HG03342 (cell line): Measurements from ENCODE around the gene PWWP2B.
"Not testable (repeated sequence)": the region's sequence is repeated elsewhere in the genome, so short reads cannot be mapped to it uniquely, and the experiment has no call there.

Experiments used
- ATAC-seq: cut with Tn5 transposase; IDR thresholded peaks from one replicate; pipeline ENCODE4 v1.9.1; 2021; ENCODE audit warnings: mild to moderate bottlenecking, moderate library complexity; ENCODE audit not compliant: unreplicated experiment

Gene PWWP2B

DNA sequence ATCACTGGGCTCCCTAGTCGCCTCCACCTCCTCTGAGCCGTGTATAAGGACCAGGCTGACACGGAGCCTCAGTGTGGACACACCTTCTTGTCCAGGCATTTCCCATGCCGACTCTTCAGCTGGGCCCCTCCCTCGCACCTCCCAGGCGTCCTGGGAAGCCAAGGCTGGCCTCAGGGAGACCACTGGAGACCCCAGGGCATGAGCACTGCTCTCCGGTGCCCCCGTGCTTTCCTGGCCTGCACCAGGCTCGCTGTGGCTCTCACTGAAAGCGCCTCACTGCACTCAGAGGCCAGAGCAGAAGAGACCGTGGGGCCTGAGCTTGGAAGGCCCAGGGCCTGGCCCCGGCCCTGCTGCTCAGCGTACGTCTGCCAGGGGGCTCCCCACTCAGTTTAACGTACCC, 33.6 kb upstream of the PWWP2B start:
- no peak for ATAC-seq

DNA sequence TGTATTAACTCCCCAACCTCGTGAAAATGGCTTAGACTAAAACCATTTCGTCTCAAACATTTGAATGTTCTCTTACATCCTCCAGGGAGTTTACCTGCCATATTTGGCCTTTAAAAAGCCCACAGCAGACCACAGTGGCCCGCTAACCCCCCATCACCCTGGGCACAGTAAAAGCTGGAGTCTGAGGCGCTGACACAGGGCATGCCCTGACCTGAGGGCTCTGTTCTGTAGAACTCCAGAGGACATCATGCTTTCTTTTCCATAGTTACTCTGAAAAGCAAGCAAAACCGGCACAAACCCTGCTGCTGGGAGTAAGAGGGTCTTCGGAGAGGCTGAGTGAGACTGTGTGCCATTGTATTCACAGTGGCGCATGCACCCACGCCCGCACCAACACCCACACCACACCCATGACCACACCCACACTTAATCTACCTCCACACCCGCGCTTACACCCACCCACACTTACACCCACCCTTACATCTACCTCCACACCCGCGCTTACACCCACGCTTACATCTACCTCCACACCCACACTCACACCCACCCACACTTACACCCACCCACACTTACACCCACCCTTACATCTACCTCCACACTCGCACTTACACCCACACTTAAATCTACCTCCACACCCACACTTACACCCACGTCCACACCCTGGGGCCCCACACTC, 32.9 kb upstream of the PWWP2B start:
- ATAC-seq, result no peak

DNA sequence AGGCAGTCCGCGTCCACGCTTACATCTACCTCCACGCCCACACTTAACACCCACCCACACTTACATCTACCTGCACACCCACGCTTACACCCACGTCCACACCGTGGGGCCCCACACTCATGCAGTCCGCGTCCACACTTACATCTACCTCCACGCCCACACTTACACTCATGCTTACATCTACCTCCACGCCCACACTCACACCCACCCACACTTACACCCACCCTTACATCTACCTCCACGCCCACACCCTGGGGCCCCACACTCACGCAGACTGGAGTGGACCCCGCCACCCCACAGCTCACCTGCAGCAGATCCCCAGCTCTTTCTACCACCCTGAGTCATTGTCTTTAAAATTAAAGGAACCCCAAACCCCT, 32.4 kb upstream of the PWWP2B start:
- ATAC-seq, result no peak

DNA sequence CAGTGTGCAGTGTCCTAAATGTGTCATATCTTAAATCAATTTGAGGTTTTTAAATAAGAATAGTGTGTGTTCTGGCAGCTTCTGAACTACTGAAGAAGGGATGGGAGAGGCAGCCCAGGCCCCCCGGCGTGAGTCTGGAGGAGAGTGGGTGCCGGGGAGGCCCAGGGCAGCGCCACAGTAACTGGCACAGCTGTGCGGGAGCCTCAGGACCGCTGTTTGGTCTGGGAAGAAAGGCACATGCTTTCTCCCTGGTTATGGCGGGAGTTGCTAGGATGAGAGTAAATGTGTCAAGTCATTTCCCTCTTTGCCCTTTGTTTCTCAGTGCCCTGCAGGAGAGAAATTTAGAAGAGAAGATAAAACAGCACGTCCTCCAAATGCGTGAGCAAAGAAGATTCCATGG, 31.9 kb upstream of the PWWP2B start:
- ATAC-seq, result no peak

DNA sequence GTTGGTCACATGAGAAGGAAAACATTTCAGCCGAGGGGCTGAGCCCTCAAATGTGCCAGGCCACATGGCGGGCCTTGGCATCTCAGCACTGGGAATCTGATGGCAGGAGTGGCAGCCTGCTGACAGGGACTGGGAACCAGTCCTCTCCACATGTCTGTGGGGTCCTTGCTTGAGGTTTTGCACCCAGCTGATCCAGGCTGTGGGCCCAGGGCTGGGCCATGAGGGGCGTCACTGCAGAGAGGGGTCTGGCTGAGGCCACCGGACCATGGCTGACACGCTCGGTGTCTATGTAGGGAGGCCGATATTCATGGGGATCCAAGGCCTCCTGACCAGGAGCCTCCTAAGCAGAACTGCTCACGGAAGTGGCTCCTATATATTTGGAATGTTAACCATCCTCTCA, 31.0 kb upstream of the PWWP2B start:
- ATAC-seq, result no peak

DNA sequence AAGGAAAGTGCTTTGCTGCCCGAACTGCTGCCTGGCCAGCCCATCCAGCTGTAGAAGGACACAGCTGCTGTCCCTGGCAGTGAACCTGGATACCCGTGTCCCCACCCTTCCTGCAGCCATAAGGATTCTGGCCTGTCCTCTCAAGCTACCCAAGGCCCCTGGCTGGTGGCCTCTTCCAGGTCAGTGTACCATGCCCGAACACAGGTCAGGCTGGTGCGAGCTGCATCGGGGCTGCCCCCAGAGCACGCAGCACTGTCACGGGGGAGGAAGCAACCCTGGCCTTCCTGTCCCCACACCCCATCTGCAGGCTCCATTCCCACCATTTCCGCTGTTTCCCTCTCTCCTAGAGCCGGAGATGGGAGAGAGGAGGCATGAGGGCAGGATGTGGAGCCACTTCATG, 30.5 kb upstream of the PWWP2B start:
- ATAC-seq, result no peak

DNA sequence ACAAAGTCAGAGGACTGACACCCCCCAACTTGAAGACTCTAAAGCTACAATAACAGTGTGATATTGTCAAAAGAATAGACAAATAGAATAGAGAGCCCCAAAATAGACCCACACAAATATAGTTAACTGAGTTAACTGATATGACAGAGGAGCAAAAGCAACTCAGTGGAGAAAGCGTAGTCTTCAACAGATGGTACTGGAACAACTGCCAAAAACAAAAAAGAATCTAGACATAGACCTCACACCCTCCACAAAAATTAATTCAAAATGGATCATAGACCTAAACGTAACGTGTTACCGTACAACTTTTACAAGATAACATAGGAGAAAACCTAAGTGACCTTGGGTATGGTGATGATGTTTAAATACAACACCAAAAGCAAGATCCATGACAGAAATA, 28.6 kb upstream of the PWWP2B start:
- no peak for ATAC-seq

DNA sequence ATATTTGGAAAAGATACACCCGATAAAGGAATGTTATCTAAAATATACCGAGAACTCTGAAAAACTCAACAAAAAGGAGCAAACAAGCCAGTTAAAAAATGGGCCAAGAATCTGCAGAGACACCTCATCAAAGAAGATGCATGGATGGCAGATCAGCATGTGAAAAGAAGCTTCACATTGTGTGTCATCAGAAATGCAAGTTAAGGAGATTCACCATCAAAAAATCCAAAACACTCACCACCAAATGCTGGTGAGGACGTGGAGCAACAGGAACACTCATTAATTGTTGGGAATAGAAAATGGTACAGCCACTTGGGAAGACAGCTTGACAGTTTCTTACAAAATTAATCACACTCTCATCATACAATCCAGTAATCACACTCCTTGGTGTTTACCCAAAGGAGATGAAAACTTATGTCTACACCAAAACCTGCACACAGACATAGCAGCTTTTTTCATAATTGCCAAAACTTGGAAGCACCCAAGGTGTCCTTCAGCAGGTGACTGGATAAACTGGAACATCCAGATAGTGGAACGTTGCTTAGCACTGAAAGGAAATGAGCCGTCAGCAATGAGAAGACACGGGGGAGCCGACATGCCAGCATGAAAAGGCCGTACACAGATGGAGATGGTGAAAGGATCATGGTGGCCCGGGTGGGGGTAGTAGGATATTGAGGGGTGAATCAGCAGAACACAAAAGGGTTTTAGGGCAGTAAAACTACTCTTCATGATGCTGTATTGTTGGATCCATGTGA, 27.9 kb upstream of the PWWP2B start:
- no peak for ATAC-seq

DNA sequence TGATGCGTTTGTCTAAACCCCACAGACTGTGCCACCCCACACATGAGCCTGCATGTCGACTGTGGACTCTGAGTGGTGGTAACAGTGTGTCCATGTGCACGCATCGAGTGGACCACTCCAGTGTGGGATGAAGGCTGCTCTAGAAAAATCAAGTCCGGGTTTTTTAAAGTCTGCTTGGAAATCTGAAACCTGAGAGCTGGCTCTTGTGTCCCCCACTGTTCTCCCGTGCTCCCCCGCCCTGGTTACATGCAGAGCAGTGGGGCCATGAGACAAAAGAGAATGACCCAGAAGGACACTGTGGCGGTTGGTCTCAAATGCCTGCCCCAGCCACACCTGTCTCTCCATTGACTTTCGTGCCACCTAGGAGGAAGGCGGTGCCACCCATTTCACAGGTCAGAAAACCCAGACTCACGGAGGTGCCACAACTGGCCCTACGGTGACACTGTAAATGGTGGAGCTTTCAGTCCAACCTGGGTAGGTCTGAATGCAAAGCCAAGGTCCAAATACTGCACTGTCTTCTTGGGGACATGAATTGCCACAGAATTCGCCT, 27.3 kb upstream of the PWWP2B start:
- ATAC-seq, result no peak

DNA sequence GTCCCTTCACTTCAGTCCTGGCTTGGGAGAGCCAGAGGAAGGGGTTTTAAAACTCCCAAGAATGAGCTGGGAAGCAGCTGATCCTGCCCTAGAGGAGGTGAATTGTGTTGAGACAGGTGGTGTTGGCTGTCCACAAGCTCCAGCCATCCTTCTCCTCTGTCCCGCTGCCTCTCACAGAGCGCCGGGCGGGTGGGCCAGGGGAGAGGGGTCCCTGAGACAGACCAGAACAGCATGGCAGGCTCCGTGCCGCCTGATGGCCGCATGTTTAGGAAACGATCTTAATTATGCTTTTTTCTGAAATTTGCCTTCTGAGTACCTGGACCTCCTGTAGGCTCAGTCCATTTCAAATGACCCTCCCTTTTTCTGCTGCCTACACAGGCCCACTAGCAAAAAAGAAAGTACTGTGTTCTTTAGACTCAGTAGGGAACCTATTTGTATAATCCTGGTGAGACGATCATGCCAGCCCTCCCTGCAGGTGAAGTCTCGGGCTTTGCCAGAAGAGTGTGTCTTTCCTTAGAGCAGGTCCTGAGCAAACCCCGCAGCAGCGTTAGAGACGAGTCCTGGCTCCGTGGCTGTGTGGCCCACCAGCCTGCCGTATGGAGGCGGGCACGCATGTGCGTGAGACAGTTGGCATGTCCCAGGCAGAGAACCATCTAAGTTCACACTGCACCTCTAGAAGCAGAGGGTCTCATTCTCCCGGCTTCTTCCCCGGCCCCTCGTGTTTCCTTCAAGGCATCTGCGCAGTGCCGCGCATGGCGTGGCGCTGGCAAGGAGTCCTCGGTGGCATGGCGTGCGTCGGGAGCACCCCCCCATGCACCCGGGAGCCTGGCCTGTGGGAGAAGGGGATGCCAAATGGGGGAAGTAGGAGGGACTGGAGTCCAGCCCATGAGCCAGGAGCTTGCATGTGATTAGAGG, 26.3 kb upstream of the PWWP2B start:
- ATAC-seq, result no peak

DNA sequence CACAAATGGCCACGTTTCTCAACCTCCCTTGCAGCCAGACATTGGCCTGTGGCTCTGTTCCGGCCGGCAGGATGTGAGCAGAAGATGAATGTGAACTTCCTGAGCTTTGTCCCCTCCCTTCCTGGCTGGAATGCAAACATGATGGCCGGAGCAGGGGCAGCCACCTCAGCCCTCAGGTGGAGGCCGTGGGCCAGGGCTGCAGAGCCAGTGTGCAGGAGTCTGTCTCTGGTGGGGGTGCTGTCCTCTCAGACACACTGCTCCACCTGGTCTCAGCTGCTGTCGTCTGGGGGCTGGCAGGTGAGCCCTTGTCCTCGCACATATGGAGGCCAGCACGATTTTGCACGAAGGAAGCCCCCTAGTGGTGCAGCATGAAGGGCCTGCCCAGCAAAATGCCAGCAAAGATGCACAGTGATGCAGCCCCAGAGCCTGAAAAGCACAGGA, 25.3 kb upstream of the PWWP2B start:
- ATAC-seq, result no peak

DNA sequence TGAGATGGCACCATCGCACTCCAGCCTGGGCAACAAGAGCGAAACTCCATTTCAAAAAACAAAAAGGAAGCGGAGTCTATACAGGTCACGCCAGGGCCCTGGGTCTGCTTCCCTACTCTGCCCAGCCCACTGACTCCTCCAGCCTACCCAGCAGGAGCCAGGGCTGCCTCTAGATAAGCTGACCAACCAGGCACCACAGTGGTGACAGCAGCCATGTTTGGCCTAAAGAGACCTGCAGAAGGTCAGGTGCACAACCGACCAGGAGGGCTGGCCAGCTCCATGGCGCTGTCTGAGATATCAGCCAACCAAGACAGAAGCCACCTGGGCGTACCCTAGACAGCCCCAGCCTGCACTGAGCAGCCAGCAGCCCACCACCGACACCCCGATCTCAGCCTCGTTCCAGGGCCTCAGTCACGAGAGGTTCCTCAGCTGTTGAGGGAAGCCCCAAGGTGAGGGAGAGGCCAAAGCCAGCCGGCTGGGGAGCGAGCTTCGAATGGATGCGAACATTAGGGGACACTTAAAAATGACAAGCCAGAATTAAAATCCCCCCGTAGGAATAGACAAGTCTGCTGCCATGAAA, 24.4 kb upstream of the PWWP2B start:
- ATAC-seq, result no peak

DNA sequence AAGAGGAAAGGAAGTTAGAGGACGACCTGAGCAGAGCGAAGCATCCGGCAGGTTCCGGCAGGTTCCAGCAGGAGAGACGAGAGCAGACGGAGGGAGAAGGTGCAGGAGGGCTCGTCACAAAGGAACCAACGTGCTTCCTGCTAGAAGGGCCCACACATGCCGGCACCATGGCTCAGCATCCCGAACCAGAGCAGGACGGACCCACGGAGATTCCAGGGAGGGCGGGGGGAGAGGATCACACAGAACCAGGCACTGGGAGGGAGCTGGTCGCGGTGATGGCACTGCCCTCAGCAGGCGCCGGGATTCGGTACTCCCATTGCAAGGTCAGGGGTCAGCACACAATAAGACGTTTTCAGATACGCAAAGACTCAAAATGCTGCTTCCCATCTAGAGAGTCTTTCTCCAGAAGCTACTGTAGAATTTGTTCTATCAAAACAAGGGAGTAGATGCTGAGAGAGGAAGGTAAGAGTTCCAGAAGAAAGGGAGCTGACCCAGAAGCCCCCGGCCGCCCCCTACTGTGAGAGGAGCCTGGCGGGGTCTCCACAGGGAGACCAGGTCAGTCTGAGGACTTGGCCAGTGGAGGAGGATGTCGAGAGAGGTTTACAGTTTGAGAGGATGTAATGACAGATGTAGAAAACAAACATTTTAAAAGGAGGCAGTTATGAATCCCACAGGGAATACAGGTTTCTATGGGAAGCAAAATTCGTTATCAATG, 23.6 kb upstream of the PWWP2B start:
- no peak for ATAC-seq

DNA sequence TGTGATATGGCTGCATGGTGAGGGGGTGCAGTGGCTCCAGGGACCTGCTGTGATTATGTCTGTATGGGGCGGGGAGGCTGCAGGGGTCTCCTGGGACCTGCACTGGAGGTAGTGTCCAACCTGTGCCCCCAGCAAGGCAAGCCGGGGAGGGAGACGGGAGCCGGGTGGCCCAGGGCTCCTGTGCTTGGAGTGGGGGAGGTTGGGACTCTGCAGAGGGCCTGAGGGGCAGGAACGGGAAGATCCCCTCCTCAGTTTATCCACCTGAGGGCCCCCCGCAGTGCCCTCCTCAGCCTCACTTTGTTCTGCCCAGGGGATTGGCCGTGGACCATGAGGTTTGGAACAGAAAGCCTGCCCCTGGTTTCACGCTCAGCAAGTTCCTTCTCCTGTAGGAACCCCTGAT, 22.8 kb upstream of the PWWP2B start:
- ATAC-seq, result no peak

DNA sequence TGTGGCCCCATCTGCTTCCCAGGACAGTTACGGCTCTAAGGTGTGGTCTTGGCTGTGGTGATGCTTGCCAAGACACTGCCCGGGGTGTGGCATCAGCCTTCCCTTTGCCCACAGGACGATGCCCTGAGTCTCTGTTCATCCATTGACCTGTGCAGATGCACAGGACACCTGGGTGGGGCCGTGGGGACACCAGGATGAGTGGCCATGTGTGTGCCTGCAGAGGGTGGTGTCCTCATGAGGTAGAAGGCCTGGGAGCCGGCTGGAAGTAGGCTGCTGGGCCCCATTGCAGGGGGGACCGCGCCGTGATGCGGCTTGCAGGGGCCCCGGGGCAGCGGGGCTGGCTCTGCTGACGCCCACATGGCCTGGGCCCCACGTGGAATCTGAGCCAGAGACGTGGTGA, 22.4 kb upstream of the PWWP2B start:
- no peak for ATAC-seq

DNA sequence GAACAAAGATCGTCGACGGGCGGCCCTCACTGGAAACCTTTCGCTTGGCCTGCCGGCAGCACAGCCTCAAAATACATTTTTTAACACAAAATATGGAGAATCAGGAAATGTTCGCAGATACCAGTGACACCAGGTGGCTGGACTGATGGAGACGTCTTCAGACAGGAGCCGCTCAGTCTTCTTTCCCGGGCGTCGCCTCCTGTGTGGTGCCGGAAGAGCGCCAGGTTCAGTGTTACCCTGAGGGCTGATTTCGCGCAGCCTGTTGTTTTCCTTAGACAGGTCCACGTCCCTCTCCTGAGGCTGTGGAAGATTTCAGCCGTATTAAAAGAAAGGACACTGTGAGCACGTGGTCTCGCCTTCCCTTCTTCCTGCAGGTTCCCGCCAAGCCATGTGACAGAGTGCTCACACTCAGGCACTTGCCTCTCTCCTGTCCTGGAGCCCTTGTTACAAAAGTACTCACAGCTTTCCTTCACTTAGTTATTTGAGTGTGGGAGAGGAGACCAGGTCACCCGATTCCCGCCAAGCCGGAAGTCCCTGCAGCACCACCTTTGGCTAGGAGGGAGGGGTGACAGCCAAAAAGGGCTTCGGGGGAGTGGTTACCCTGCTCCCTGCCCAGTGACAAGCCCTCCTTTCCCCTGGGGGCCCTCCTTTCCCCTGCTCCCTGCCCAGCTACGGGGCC, 21.7 kb upstream of the PWWP2B start:
- ATAC-seq, result no peak

DNA sequence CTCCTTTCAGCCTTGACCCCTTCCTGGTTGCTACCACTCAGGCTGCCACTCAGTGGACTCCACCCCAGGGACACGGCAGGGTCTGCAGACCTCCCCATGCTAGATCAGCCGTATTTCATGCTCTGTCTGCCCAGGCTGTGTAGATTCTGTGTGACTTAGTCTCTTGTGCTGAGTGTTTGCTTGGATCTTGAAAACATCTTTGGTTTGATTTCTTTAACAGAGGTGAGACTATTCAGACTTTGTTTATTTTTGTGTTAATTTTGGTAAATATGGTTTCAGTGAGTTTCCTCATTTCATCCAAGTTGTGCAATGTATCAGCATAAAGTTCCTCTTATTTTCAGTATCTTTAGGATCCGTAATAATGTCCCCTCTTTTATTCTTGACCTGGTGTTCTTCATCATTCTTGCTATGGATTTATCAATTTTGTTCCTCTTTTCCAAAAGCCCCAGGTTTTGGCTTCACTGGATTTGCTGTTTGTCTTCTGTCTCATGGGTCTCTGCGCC, 21.2 kb upstream of the PWWP2B start:
- no peak for ATAC-seq

DNA sequence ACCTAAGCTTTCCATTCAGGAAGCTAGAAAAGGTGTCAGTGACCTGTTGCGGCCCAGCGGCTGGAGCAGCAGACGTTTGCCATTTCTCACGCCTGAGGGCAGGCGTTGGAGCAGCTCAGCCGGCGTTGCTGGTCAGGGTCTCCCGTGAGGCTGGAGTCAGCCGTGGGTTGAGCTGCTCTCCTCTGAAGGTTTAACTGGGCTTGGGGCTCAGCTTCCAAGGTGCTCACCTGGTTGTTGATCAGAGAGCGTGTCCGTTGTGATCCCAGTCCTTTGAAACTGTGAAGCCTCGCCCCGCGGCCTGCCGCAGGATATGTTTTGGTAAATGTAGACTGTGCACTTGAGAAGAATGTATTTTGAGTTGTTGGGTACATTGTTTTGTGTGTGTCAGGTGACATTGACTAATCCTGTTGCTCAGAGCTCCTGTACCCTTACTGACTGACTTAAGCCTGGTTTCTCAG, 20.6 kb upstream of the PWWP2B start:
- no peak for ATAC-seq

DNA sequence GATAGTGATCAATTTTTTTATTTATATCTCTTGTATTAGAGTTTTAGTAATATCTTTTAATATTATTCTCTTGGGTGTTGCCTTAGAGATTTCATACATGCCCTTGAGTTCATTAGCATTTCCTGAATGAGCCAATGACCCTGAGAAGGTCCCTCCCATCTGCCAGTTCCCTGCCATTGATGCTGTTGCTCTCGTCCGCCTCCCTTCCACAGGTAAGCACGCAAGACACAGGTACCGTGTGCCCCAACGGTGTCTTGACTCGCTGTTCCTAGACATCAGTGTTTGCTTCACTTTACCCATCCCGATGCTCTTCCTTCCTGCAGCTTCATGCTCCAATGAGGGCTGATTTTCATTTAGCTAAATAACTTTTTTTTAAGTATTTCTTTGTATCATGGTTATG, 19.7 kb upstream of the PWWP2B start:
- ATAC-seq, result no peak

DNA sequence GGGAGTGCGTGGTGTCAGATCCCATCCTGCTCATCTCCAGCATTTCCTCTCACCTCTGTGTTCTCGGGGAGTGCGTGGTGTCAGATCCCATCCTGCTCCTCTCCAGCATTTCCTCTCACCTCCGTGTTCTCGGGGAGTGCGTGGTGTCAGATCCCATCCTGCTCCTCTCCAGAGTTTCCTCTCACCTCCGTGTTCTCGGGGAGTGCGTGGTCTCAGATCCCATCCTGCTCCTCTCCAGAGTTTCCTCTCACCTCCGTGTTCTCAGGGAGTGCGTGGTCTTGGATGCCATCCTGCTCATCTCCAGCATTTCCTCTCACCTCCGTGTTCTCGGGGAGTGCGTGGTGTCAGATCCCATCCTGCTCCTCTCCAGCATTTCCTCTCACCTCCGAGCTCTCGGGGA, 18.0 kb upstream of the PWWP2B start:
- not testable (repeated sequence) for ATAC-seq
